ENCODE measurements around the gene BAIAP2. TPM values are rescaled to one million over a fixed set of nuclear protein-coding genes. Genes with fewer than 3 reads are reported as not detected.

Gene BAIAP2
- total RNA-seq, 1 donor = 27.5 TPM

GRCh38 chr17:81035521-81036196, 708 bp downstream of the BAIAP2 start:
- peak; percentile 50 for DNase-seq (ENCODE audit: low read depth)
- no peak for TF ChIP-seq CTCF (IDR thresholded peaks at IDR 0.05; ENCODE audit: insufficient read depth, low read length)
- H3K4me3 ChIP-seq (ENCODE audit: low read depth, low read length) = peak overlapping the region; percentile 73

- TF ChIP-seq CTCF (IDR thresholded peaks at IDR 0.05; ENCODE audit: insufficient read depth, low read length) = no peak
- peak overlapping the region; percentile 73 for H3K4me3 ChIP-seq (ENCODE audit: low read depth, low read length)
- peak; percentile 50 for DNase-seq (ENCODE audit: low read depth)
Measured at GRCh38 chr17:81036197-81036941, 1.4 kb downstream of the BAIAP2 start.

- no peak for TF ChIP-seq CTCF (IDR thresholded peaks at IDR 0.05; ENCODE audit: insufficient read depth, low read length)
Measured at GRCh38 chr17:81037026-81037797, 2.3 kb downstream of the BAIAP2 start.

GRCh38 chr17:81037798-81038733, 3.1 kb downstream of the BAIAP2 start:
- TF ChIP-seq CTCF (IDR thresholded peaks at IDR 0.05; ENCODE audit: insufficient read depth, low read length) = peak; percentile 9
- peak overlapping the region; percentile 18 for H3K4me3 ChIP-seq (ENCODE audit: low read depth, low read length)
- no peak for DNase-seq (ENCODE audit: low read depth)

More at GRCh38 chr17:81037026-81037797, 2.3 kb downstream of the BAIAP2 start:
- peak overlapping the region; percentile 73 for H3K4me3 ChIP-seq (ENCODE audit: low read depth, low read length)
- DNase-seq (ENCODE audit: low read depth) = peak; percentile 65

- H3K4me3 ChIP-seq (ENCODE audit: low read depth, low read length) = no peak overlapping the region
- DNase-seq (ENCODE audit: low read depth) = no peak
- no peak for TF ChIP-seq CTCF (IDR thresholded peaks at IDR 0.05; ENCODE audit: insufficient read depth, low read length)
Measured at GRCh38 chr17:81039096-81039495, 4.1 kb downstream of the BAIAP2 start.

Measured in fibroblast of the aortic adventitia (primary cell).